ENCODE measurements around the gene SLC25A43.
"Not testable (repeated sequence)": the region's sequence is repeated elsewhere in the genome, so short reads cannot be mapped to it uniquely, and the experiment has no call there.

The SLC25A43 gene

GRCh38 chrX:119398974-119399771 is at the start of gene SLC25A43:
Gene SLC25A43, plus strand, starts transcription at chrX:119399336. Its CDS starts 68 bp downstream, at chrX:119399404.
- no peak for FAIRE-seq

- no peak for FAIRE-seq
Observed at GRCh38 chrX:119359618-119360382, 39.3 kb upstream of the SLC25A43 start.

- not testable (repeated sequence) for FAIRE-seq
Observed at GRCh38 chrX:119361451-119361850, 37.7 kb upstream of the SLC25A43 start.

GRCh38 chrX:119362074-119362473 is 37.1 kb upstream of the SLC25A43 start:
- not testable (repeated sequence) for FAIRE-seq

- no peak for FAIRE-seq
Observed at GRCh38 chrX:119363391-119363790, 35.7 kb upstream of the SLC25A43 start.

GRCh38 chrX:119371861-119372260 is 27.3 kb upstream of the SLC25A43 start:
- FAIRE-seq, result not testable (repeated sequence)

- FAIRE-seq, result no peak
Observed at GRCh38 chrX:119374736-119375135, 24.4 kb upstream of the SLC25A43 start.

GRCh38 chrX:119375561-119375960 is 23.6 kb upstream of the SLC25A43 start:
- FAIRE-seq, result no peak

- no peak for FAIRE-seq
Observed at GRCh38 chrX:119376312-119376711, 22.8 kb upstream of the SLC25A43 start.

- no peak for FAIRE-seq
Observed at GRCh38 chrX:119381349-119381944, 17.7 kb upstream of the SLC25A43 start.

- no peak for FAIRE-seq
Observed at GRCh38 chrX:119382606-119383005, 16.5 kb upstream of the SLC25A43 start.

- not testable (repeated sequence) for FAIRE-seq
Observed at GRCh38 chrX:119386685-119387084, 12.5 kb upstream of the SLC25A43 start.

- not testable (repeated sequence) for FAIRE-seq
Observed at GRCh38 chrX:119387426-119387825, 11.7 kb upstream of the SLC25A43 start.

- FAIRE-seq, result no peak
Observed at GRCh38 chrX:119389214-119389613, 9.9 kb upstream of the SLC25A43 start.

- FAIRE-seq, result no peak
Observed at GRCh38 chrX:119389871-119390501, 9.2 kb upstream of the SLC25A43 start.

- FAIRE-seq, result no peak
Observed at GRCh38 chrX:119391279-119391678, 7.9 kb upstream of the SLC25A43 start.

- FAIRE-seq, result no peak
Observed at GRCh38 chrX:119393144-119393543, 6.0 kb upstream of the SLC25A43 start.

- FAIRE-seq, result no peak
Observed at GRCh38 chrX:119398587-119398973, 556 bp upstream of the SLC25A43 start.

GRCh38 chrX:119399772-119400101 is 601 bp downstream of the SLC25A43 start:
- FAIRE-seq, result no peak

- no peak for FAIRE-seq
Observed at GRCh38 chrX:119401569-119401968, 2.4 kb downstream of the SLC25A43 start.

GRCh38 chrX:119402588-119402987 is 3.5 kb downstream of the SLC25A43 start:
- FAIRE-seq, result no peak

GRCh38 chrX:119406776-119407175 is 7.6 kb downstream of the SLC25A43 start:
- FAIRE-seq, result no peak

- no peak for FAIRE-seq
Observed at GRCh38 chrX:119407681-119408080, 8.5 kb downstream of the SLC25A43 start.

All from A204.1 (cell line).